SU-DHL-6 (cell line): ENCODE results near the gene TEDC2.

Source experiments
- EZH2phosphoT487 ChIP-seq: fragments of 200-600 bp; sonication (generic), shearing (Covaris generic); conservative IDR thresholded peaks from 2 replicates; pipeline ENCODE4 v1.6.1; 2018; ENCODE audit warnings: mild to moderate bottlenecking, antibody characterized with exemption, low read length, moderate library complexity, mixed read lengths
- TF ChIP-seq, protein P1 (sequence below): fragments of 200-600 bp; sonication (generic); IDR thresholded peaks from one replicate; pipeline ENCODE4 v1.5.1; 2017; ENCODE audit warnings: antibody characterized with exemption, mild to moderate bottlenecking, low read length, moderate library complexity; ENCODE audit not compliant: insufficient read depth, poor library complexity, severe bottlenecking

DNA sequence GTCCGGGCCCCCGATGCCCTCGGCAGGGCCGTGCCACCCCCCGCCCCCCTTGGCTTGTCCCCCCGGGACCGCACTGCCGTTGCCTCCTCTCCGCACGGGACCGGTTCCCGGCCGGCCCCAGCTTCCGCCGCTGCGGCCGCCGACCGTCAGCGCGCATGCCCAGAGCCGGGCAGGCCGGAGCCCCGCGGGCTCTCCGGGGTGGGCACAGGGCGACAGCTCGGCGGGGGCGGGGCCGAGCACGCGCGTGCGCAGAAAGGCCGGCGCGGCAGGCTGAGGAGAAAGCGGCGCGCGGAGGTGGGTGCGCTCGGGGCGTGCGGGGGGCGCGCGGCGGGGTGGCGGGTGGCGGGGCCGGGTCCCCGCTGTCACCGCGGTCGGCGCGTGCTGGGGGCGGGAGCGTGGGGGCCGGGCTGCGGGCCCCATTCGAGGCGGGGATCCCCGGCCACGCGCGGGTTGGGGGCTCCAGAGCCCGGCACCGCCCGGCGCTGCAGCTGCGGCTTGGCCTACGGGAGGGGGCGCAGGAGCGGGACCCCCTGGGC, 15.0 kb downstream of the TEDC2 start, which contains the start of gene TBC1D24:
- TF ChIP-seq, protein P1, sequence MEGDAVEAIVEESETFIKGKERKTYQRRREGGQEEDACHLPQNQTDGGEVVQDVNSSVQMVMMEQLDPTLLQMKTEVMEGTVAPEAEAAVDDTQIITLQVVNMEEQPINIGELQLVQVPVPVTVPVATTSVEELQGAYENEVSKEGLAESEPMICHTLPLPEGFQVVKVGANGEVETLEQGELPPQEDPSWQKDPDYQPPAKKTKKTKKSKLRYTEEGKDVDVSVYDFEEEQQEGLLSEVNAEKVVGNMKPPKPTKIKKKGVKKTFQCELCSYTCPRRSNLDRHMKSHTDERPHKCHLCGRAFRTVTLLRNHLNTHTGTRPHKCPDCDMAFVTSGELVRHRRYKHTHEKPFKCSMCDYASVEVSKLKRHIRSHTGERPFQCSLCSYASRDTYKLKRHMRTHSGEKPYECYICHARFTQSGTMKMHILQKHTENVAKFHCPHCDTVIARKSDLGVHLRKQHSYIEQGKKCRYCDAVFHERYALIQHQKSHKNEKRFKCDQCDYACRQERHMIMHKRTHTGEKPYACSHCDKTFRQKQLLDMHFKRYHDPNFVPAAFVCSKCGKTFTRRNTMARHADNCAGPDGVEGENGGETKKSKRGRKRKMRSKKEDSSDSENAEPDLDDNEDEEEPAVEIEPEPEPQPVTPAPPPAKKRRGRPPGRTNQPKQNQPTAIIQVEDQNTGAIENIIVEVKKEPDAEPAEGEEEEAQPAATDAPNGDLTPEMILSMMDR, result no peak
- TF ChIP-seq EZH2phosphoT487, result no peak
